ENCODE measurements around the gene CELSR3. TPM values are rescaled to one million over a fixed set of nuclear protein-coding genes. Genes with fewer than 3 reads are reported as not detected.

Gene CELSR3
- total and polyA plus RNA-seq, 4 experiments from 2014 or later, result 0.04 to 3.5 (median 2.0) TPM

GRCh38 chr3:48700731-48701405 is 38.2 kb upstream of the CELSR3 start:
- DNase-seq, result no peak
- CTCF ChIA-PET (ENCODE audit: partially characterized antibody), result interaction anchor here (0.9 to 1.4 kb wide), 2 partner anchors 9 to 37 kb away, joined by 4 to 7 read pairs; no protein-coding TSS in a partner anchor
- Histone ChIP-seq H3K36me3 (ENCODE audit: insufficient read depth, low read length) (peaks cover 25% of the 10 kb centered on the region), H3K4me3 (ENCODE audit: low read length in 2 of 2) (no peak overlapping the region), H3K27ac (ENCODE audit: low read depth, low read length) (no peak overlapping the region), H3K9me3 (ENCODE audit: control insufficient read depth in 1 of 2, low read length in 2 of 2) (no peaks in the 10 kb centered on the region), H3K27me3 (ENCODE audit: insufficient read depth, low read length) (no peaks in the 10 kb centered on the region), H3K4me1 (ENCODE audit: insufficient read depth, low read length) (peaks cover 33% of the 10 kb centered on the region)
- POLR2A ChIA-PET (ENCODE audit: partially characterized antibody), result no interaction called here
- intact Hi-C loops (cut with micrococcal nuclease), result no loop called here
- H3K4me3 Mint-ChIP-seq, result no peak overlapping the region
- no peaks in the 10 kb centered on the region for H3K9me3 Mint-ChIP-seq
- peaks cover 7 to 39% of the 10 kb centered on the region in 2 donors for H3K36me3 Mint-ChIP-seq
- peak overlapping the region in 3 of 7 donors; percentile 22 to 54 (median 29) for H3K27ac Mint-ChIP-seq
- H3K27me3 Mint-ChIP-seq, result no peaks in the 10 kb centered on the region
- peaks cover 29 to 49% (median 36%) of the 10 kb centered on the region in 4 donors for H3K4me1 Mint-ChIP-seq

GRCh38 chr3:48698891-48699290 is 36.2 kb upstream of the CELSR3 start:
- Mint-ChIP-seq H3K36me3 (peaks cover 11 to 44% of the 10 kb centered on the region in 2 donors), H3K4me1 (peaks cover 24 to 41% (median 33%) of the 10 kb centered on the region in 4 donors), H3K27me3 (no peaks in the 10 kb centered on the region), H3K9me3 (no peaks in the 10 kb centered on the region), H3K4me3 (no peak overlapping the region), H3K27ac (no peak overlapping the region)
- intact Hi-C loops (cut with micrococcal nuclease), result no loop called here
- no peak overlapping the region for H3K4me3 ChIP-seq (ENCODE audit: low read length in 2 of 2)
- H3K27ac ChIP-seq (ENCODE audit: low read depth, low read length), result no peak overlapping the region
- no peak for DNase-seq
- peaks cover 40% of the 10 kb centered on the region for H3K36me3 ChIP-seq (ENCODE audit: insufficient read depth, low read length)
- no peaks in the 10 kb centered on the region for H3K9me3 ChIP-seq (ENCODE audit: control insufficient read depth in 1 of 2, low read length in 2 of 2)
- peaks cover 27% of the 10 kb centered on the region for H3K4me1 ChIP-seq (ENCODE audit: insufficient read depth, low read length)
- CTCF ChIA-PET (ENCODE audit: partially characterized antibody), result interaction anchor here (0.8 to 2.7 kb wide), 2 partner anchors 11 to 13 kb away, joined by 3 to 5 read pairs; no protein-coding TSS in a partner anchor
- POLR2A ChIA-PET (ENCODE audit: partially characterized antibody), result interaction anchor here (1.7 kb wide), 1 partner anchor 9 kb away, joined by 3 read pairs; no protein-coding TSS in a partner anchor
- no peaks in the 10 kb centered on the region for H3K27me3 ChIP-seq (ENCODE audit: insufficient read depth, low read length)

- Histone ChIP-seq H3K4me3 (ENCODE audit: low read length in 2 of 2) (no peak overlapping the region), H3K4me1 (ENCODE audit: insufficient read depth, low read length) (peaks cover 25% of the 10 kb centered on the region), H3K27me3 (ENCODE audit: insufficient read depth, low read length) (no peaks in the 10 kb centered on the region), H3K27ac (ENCODE audit: low read depth, low read length) (no peak overlapping the region), H3K9me3 (ENCODE audit: control insufficient read depth in 1 of 2, low read length in 2 of 2) (no peaks in the 10 kb centered on the region), H3K36me3 (ENCODE audit: insufficient read depth, low read length) (peaks cover 48% of the 10 kb centered on the region)
- peak overlapping the region in 1 of 7 donors; percentile 41 for H3K27ac Mint-ChIP-seq
- H3K4me3 Mint-ChIP-seq, result no peak overlapping the region
- peaks cover 16 to 52% of the 10 kb centered on the region in 2 donors for H3K36me3 Mint-ChIP-seq
- no peaks in the 10 kb centered on the region for H3K27me3 Mint-ChIP-seq
- POLR2A ChIA-PET (ENCODE audit: partially characterized antibody), result interaction anchor here (1.7 kb wide), 1 partner anchor 10 kb away, joined by 3 read pairs; no protein-coding TSS in a partner anchor
- no peak for DNase-seq
- intact Hi-C loops (cut with micrococcal nuclease), result no loop called here
- H3K4me1 Mint-ChIP-seq, result peaks cover 21 to 37% (median 30%) of the 10 kb centered on the region in 4 donors
- no peaks in the 10 kb centered on the region for H3K9me3 Mint-ChIP-seq
- CTCF ChIA-PET (ENCODE audit: partially characterized antibody), result interaction anchor here (0.8 to 2.7 kb wide), 4 partner anchors 9 to 12 kb away, joined by 3 to 6 read pairs (median 4); partner anchors contain the start of gene NCKIPSD
These were observed 35.3 kb upstream of the CELSR3 start for GRCh38 chr3:48697952-48698351.

GRCh38 chr3:48696601-48697000 is 33.9 kb upstream of the CELSR3 start:
- DNase-seq, result no peak
- Histone ChIP-seq H3K4me3 (ENCODE audit: low read length in 2 of 2) (no peak overlapping the region), H3K4me1 (ENCODE audit: insufficient read depth, low read length) (peaks cover 17% of the 10 kb centered on the region), H3K27ac (ENCODE audit: low read depth, low read length) (no peak overlapping the region), H3K27me3 (ENCODE audit: insufficient read depth, low read length) (no peaks in the 10 kb centered on the region), H3K36me3 (ENCODE audit: insufficient read depth, low read length) (peaks cover 55% of the 10 kb centered on the region), H3K9me3 (ENCODE audit: control insufficient read depth in 1 of 2, low read length in 2 of 2) (no peaks in the 10 kb centered on the region)
- Mint-ChIP-seq H3K36me3 (peaks cover 18 to 53% of the 10 kb centered on the region in 2 donors), H3K27me3 (no peaks in the 10 kb centered on the region), H3K27ac (peak overlapping the region in 6 of 7 donors; percentile 24 to 65 (median 36)), H3K4me3 (no peak overlapping the region), H3K9me3 (no peaks in the 10 kb centered on the region), H3K4me1 (peaks cover 14 to 30% (median 22%) of the 10 kb centered on the region in 4 donors)
- ChIA-PET POLR2A (ENCODE audit: partially characterized antibody) (interaction anchor here (1.0 kb wide), 1 partner anchor 10 kb away, joined by 5 read pairs; no protein-coding TSS in a partner anchor), CTCF (ENCODE audit: partially characterized antibody) (interaction anchor here (2.0 to 2.7 kb wide), 2 partner anchors 9 to 10 kb away, joined by 5 to 6 read pairs; partner anchors contain the start of gene NCKIPSD)
- intact Hi-C loops (cut with micrococcal nuclease), result no loop called here

- peaks cover 17% of the 10 kb centered on the region for H3K4me1 ChIP-seq (ENCODE audit: insufficient read depth, low read length)
- intact Hi-C loops (cut with micrococcal nuclease), result no loop called here
- ChIA-PET POLR2A (ENCODE audit: partially characterized antibody) (interaction anchor here (1.0 to 1.1 kb wide), 2 partner anchors 10 to 21 kb away, joined by 3 to 5 read pairs; partner anchors contain the start of gene IP6K2), CTCF (ENCODE audit: partially characterized antibody) (interaction anchor here (2.0 to 2.7 kb wide), 2 partner anchors 8 to 10 kb away, joined by 5 to 6 read pairs; partner anchors contain the start of gene NCKIPSD)
- Mint-ChIP-seq H3K27me3 (no peaks in the 10 kb centered on the region), H3K9me3 (no peaks in the 10 kb centered on the region), H3K27ac (peak overlapping the region in 4 of 7 donors; percentile 24 to 53 (median 32)), H3K4me1 (peaks cover 14 to 30% (median 22%) of the 10 kb centered on the region in 4 donors), H3K36me3 (peaks cover 20 to 56% of the 10 kb centered on the region in 2 donors), H3K4me3 (no peak overlapping the region)
- H3K9me3 ChIP-seq (ENCODE audit: control insufficient read depth in 1 of 2, low read length in 2 of 2), result no peaks in the 10 kb centered on the region
- DNase-seq, result no peak
- no peaks in the 10 kb centered on the region for H3K27me3 ChIP-seq (ENCODE audit: insufficient read depth, low read length)
- H3K36me3 ChIP-seq (ENCODE audit: insufficient read depth, low read length), result peaks cover 57% of the 10 kb centered on the region
- no peak overlapping the region for H3K27ac ChIP-seq (ENCODE audit: low read depth, low read length)
- no peak overlapping the region for H3K4me3 ChIP-seq (ENCODE audit: low read length in 2 of 2)
These were observed 33.5 kb upstream of the CELSR3 start for GRCh38 chr3:48696156-48696555.

GRCh38 chr3:48695393-48695753 is 32.7 kb upstream of the CELSR3 start:
- peak overlapping the region in 2 of 7 donors; percentile 29 to 47 for H3K27ac Mint-ChIP-seq
- H3K9me3 ChIP-seq (ENCODE audit: control insufficient read depth in 1 of 2, low read length in 2 of 2), result no peaks in the 10 kb centered on the region
- DNase-seq, result no peak
- peaks cover 59% of the 10 kb centered on the region for H3K36me3 ChIP-seq (ENCODE audit: insufficient read depth, low read length)
- intact Hi-C loops (cut with micrococcal nuclease), result no loop called here
- H3K4me1 ChIP-seq (ENCODE audit: insufficient read depth, low read length), result peaks cover 13% of the 10 kb centered on the region
- H3K4me3 ChIP-seq (ENCODE audit: low read length in 2 of 2), result no peak overlapping the region
- peaks cover 23 to 60% of the 10 kb centered on the region in 2 donors for H3K36me3 Mint-ChIP-seq
- ChIA-PET CTCF (ENCODE audit: partially characterized antibody) (no interaction called here), POLR2A (ENCODE audit: partially characterized antibody) (interaction anchor here (1.1 kb wide), 1 partner anchor 22 kb away, joined by 3 read pairs; the partner anchor contains the start of gene IP6K2)
- no peak overlapping the region for H3K4me3 Mint-ChIP-seq
- peaks cover 13 to 25% (median 19%) of the 10 kb centered on the region in 4 donors for H3K4me1 Mint-ChIP-seq
- no peaks in the 10 kb centered on the region for H3K27me3 ChIP-seq (ENCODE audit: insufficient read depth, low read length)
- no peaks in the 10 kb centered on the region for H3K27me3 Mint-ChIP-seq
- no peak overlapping the region for H3K27ac ChIP-seq (ENCODE audit: low read depth, low read length)
- H3K9me3 Mint-ChIP-seq, result no peaks in the 10 kb centered on the region

Data from CD4-positive, alpha-beta memory T cell (primary cell).